ENCODE results near the gene NCCRP1. TPM values are rescaled to one million over a fixed set of nuclear protein-coding genes. Genes with fewer than 3 reads are reported as not detected.
A peak's percentile ranks its signal among the peaks of the same experiment; 100 is the strongest.

The NCCRP1 gene
- total and polyA plus RNA-seq, 11 donors, result 0.16 TPM; not detected in 10

DNA sequence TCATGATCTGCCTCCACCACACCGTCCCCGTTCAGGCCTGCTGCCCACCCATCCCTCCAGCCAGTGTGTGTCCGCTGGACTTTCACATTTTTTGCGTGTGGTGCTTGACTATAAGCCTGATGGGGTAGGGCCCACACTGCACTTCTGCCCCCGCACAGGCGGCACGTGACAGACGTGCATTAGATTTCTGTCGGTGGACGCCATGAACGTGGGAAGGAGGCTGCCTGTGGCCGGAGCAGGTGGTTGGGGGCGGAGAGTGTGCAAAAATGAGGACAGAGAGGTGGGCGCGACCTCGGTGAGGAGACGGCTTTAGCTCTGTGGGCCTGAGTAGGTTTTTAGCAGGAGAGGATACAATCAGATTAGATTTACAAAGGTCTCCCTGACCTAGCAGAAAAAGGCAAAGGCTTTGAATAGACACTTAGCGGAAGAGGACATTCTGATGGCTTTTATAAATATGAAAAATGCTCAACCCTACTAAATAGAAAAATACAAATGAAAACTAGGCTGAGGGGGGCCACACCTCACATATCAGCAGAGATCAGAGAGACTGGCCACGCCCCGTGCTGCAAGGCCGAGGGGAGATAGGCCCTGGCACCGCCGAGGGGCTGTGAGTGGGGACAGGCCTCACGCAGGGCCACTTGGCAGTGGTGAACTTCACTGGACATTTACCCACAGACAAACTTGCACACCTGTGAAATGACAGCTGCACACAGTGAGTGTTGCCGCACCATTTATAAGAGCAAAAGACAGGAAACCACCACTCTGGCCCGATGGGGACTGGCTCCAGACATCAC, 45.8 kb upstream of the NCCRP1 start:
- ATAC-seq (no peak), DNase-seq (no peak)
- WGBS, 4 donors, result 87 to 90% (median 88%) methylated on average over 26 of the region's 26 CpGs
- no peaks in the 10 kb centered on the region for H3K9me3 ChIP-seq
- no peaks in the 10 kb centered on the region for H3K36me3 ChIP-seq
- TF ChIP-seq, protein P1, sequence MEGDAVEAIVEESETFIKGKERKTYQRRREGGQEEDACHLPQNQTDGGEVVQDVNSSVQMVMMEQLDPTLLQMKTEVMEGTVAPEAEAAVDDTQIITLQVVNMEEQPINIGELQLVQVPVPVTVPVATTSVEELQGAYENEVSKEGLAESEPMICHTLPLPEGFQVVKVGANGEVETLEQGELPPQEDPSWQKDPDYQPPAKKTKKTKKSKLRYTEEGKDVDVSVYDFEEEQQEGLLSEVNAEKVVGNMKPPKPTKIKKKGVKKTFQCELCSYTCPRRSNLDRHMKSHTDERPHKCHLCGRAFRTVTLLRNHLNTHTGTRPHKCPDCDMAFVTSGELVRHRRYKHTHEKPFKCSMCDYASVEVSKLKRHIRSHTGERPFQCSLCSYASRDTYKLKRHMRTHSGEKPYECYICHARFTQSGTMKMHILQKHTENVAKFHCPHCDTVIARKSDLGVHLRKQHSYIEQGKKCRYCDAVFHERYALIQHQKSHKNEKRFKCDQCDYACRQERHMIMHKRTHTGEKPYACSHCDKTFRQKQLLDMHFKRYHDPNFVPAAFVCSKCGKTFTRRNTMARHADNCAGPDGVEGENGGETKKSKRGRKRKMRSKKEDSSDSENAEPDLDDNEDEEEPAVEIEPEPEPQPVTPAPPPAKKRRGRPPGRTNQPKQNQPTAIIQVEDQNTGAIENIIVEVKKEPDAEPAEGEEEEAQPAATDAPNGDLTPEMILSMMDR (IDR thresholded peaks at IDR 0.05), result no peak
- no peak for TF ChIP-seq POLR2A (IDR thresholded peaks at IDR 0.05)
- H3K27me3 ChIP-seq, result no peaks in the 10 kb centered on the region
- H3K4me1 ChIP-seq, result peaks cover 0 to 8% (median 0%) of the 10 kb centered on the region in 12 donors
- H3K4me3 ChIP-seq, result no peak overlapping the region
- intact Hi-C loops (cut with DNase I), result no loop called here
- no peak overlapping the region for H3K27ac ChIP-seq

DNA sequence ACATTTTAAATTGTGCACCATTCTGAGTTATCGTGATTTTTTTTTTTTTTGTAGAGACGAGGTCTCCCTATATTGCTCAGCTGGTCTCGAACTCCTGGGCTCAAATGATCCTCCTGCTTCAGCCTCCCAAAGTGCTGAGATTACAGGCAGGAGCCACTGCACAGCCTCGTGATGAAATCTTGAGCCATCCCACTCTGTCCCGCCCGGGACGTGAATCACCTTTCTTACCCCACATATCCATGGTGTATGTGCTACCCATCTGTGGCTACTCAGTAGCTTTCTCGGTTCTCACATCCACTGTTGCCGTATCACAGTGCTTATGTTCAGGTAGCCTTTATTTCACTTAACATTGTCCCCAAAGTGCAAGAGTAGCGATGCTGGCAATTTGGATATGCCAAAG, 44.7 kb upstream of the NCCRP1 start:
- TF ChIP-seq, protein P1 (IDR thresholded peaks at IDR 0.05), result no peak
- no peak for TF ChIP-seq POLR2A (IDR thresholded peaks at IDR 0.05)
- 90 to 96% (median 94%) methylated on average over 10 of the region's 10 CpGs for WGBS, 4 donors
- Histone ChIP-seq H3K27ac (no peak overlapping the region), H3K36me3 (no peaks in the 10 kb centered on the region), H3K27me3 (no peaks in the 10 kb centered on the region), H3K4me3 (no peak overlapping the region), H3K4me1 (peaks cover 0 to 13% (median 6%) of the 10 kb centered on the region in 12 donors), H3K9me3 (no peaks in the 10 kb centered on the region)
- DNase-seq (no peak), ATAC-seq (no peak)
- intact Hi-C loops (cut with DNase I), result no loop called here

DNA sequence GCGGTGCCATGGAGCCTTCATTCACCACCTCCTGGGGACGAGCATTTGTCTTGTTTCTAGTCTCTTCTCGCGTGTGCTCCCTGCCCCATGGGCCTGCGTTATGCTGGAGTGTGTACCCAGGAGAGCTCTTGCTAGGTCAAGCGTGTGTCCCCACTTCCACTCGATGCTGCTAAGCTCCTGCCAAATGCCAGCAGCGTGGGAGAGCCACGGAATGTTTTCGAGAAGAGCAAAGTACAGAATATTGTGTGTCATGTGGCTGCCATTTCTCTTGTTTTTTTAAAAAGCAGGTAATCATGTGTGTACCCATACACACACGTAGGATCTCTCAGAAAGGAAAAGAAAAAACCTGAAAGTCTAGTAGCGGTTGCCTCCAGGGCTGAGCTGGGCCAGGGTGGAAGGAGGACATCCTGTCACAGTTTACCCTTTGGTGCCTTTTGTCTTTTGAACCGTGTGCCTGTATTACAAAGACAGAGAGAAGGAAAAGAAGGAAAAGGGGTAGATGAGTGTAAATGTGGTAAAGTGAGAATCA, 42.6 kb upstream of the NCCRP1 start:
- ATAC-seq, result no peak

DNA sequence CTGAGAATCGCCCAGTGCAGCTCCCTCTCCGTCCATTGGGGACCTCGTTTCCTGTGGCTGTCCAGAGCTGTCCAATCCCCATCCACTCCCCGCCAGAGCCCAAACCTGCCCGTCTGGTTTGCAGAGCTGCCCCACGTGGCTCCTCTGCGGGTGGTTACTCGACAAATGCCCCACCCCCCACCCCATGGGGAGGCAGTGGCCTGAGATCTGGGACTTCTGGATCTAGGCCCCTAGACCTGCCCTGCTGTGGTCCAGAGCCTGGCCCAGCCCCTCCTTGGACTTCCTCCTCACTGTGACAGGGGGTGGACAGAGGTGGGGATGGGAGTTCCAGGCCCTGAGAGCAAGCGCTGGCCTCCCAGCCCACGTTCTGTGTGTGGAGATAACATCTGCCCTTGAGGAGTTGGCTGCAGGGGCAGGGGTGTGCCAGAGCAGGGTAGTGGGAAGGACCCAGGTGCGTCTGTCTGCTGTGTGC, 42.1 kb upstream of the NCCRP1 start:
- H3K4me1 ChIP-seq, result peaks cover 0 to 28% (median 9%) of the 10 kb centered on the region in 12 donors
- no peaks in the 10 kb centered on the region for H3K27me3 ChIP-seq
- WGBS, 4 donors, result 56 to 85% (median 66%) methylated on average over 11 of the region's 11 CpGs
- no peak overlapping the region for H3K4me3 ChIP-seq
- no peak for TF ChIP-seq POLR2A (IDR thresholded peaks at IDR 0.05)
- TF ChIP-seq, protein P1 (IDR thresholded peaks at IDR 0.05), result no peak
- no peaks in the 10 kb centered on the region for H3K9me3 ChIP-seq
- ATAC-seq (peak in 1 of 4 donors; percentile 46), DNase-seq (no peak)
- H3K36me3 ChIP-seq, result no peaks in the 10 kb centered on the region
- intact Hi-C loops (cut with DNase I), result no loop called here
- no peak overlapping the region for H3K27ac ChIP-seq

More for the DNA sequence above, 42.6 kb upstream of the NCCRP1 start:
- no peak for TF ChIP-seq POLR2A (IDR thresholded peaks at IDR 0.05)
- TF ChIP-seq, protein P1 (IDR thresholded peaks at IDR 0.05), result no peak
- Histone ChIP-seq H3K9me3 (no peaks in the 10 kb centered on the region), H3K36me3 (no peaks in the 10 kb centered on the region), H3K27ac (no peak overlapping the region), H3K4me1 (peaks cover 0 to 28% (median 9%) of the 10 kb centered on the region in 12 donors), H3K27me3 (no peaks in the 10 kb centered on the region), H3K4me3 (no peak overlapping the region)
- no peak for DNase-seq
- intact Hi-C loops (cut with DNase I), result no loop called here
- 82 to 84% (median 82%) methylated on average over 13 of the region's 13 CpGs for WGBS, 4 donors
